HG03442 (cell line): ENCODE measurements around the gene CYP20A1.

Source experiments
- ATAC-seq: cut with Tn5 transposase; IDR thresholded peaks from one replicate; pipeline ENCODE4 v1.9.1; 2021; ENCODE audit warnings: mild to moderate bottlenecking, moderate library complexity; ENCODE audit not compliant: unreplicated experiment

CYP20A1 gene

DNA sequence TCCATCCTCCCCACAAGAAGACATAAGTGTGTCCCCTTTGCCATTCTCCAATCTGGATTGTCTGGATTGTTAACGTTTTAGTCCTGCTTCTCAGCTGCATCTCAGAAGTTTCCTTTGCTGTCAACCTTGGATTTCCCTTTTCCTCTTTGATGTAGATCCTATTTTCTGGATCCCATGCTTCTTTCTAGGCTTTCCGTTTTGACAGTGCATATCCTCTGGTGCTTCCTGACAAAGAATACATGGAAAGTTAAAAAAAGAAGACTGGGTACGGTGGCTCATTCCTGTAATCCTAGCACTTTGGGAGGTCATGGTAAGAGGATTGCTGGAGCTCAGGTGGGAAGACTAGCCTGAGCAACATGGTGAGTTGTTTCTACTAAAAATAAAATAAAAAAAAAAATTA is 116.1 kb downstream of the CYP20A1 start:
- ATAC-seq, result no peak
